ENCODE results near the gene METTL1.

- TF ChIP-seq CTCF (IDR thresholded peaks at IDR 0.05) = no peak
- no peak for TF ChIP-seq ZFX (IDR thresholded peaks at IDR 0.05; ENCODE audit: borderline replicate concordance)
Measured at GRCh38 chr12:57740656-57741412, 31.1 kb downstream of the METTL1 start.
